Thyroid gland (tissue), 4 donors: ENCODE results near the gene PDCL2. TPM values are rescaled to one million over a fixed set of nuclear protein-coding genes. Genes with fewer than 3 reads are reported as not detected.

Experiments used
- DNase-seq, 2 donors: peaks; one replicate each; pipeline ENCODE4 v3.0.0-alpha.2; 2019
- H3K27ac ChIP-seq, 3 donors: fragments of 200-600 bp; sonication (generic); 1 replicate in 2 of 3; 2 replicates in 1 of 3; pipeline ENCODE4 v1.5.1; 2016 to 2019; ENCODE audit warnings: mild to moderate bottlenecking in 1 of 3, moderate library complexity in 1 of 3
- H3K27me3 ChIP-seq: fragments of 200-600 bp; sonication (generic); one replicate; pipeline ENCODE4 v1.5.1; 2019
- H3K36me3 ChIP-seq, 2 donors: fragments of 200-600 bp; sonication (generic); one replicate each; pipeline ENCODE4 v1.5.1; 2016 to 2019
- H3K4me1 ChIP-seq, 2 donors: fragments of 200-600 bp; sonication (generic); one replicate each; pipeline ENCODE4 v1.5.1; 2017 to 2019
- H3K4me3 ChIP-seq, 3 donors: fragments of 200-600 bp; sonication (generic); replicated peaks in 1 of 3; 1 replicate in 2 of 3; 2 replicates in 1 of 3; pipeline ENCODE4 v1.5.1; 2016; ENCODE audit warnings: mild to moderate bottlenecking in 1 of 3
- H3K9me3 ChIP-seq: fragments of 200-600 bp; sonication (generic); one replicate; pipeline ENCODE4 v1.5.1; 2017
- POLR2A ChIP-seq, 2 donors: fragments of 450-650 bp; IDR thresholded peaks; one replicate each; pipeline ENCODE4 v1.6.1; 2017; ENCODE audit warnings: antibody characterized with exemption in 2 of 2, mild to moderate bottlenecking in 2 of 2, moderate library complexity in 1 of 2
- WGBS, 2 donors: methylation state at CpG; one replicate each; pipeline ENCODE4 v1.1.5; 2017; 5-methylcytosine and 5-hydroxymethylcytosine counted together
- intact Hi-C: fragments of 100-400 bp; cut with DNase I; formaldehyde crosslinking; loops from one replicate; pipeline ENCODE4 v1.15.1; 2023
- total RNA-seq, 4 donors: library from RNA; depleted of rRNA; stranded (reverse); fragments of >200 nt; gene quantifications; one replicate each; pipeline ENCODE4 v1.2.3, GENCODE V29; 2016
- TF ChIP-seq, protein P1 (sequence below), 6 experiments: fragments of 200-600 bp in 3 of 6; fragments of 450-650 bp in 3 of 6; sonication (generic) in 3 of 6; IDR thresholded peaks; one replicate each; pipeline ENCODE4 v1.5.1; 2016 to 2019; ENCODE audit warnings: antibody characterized with exemption in 6 of 6, mild to moderate bottlenecking in 2 of 6, inconsistent platforms in 1 of 6, moderate library complexity in 1 of 6

Gene PDCL2
- total RNA-seq, 4 donors from 2014 or later, result not detected

DNA sequence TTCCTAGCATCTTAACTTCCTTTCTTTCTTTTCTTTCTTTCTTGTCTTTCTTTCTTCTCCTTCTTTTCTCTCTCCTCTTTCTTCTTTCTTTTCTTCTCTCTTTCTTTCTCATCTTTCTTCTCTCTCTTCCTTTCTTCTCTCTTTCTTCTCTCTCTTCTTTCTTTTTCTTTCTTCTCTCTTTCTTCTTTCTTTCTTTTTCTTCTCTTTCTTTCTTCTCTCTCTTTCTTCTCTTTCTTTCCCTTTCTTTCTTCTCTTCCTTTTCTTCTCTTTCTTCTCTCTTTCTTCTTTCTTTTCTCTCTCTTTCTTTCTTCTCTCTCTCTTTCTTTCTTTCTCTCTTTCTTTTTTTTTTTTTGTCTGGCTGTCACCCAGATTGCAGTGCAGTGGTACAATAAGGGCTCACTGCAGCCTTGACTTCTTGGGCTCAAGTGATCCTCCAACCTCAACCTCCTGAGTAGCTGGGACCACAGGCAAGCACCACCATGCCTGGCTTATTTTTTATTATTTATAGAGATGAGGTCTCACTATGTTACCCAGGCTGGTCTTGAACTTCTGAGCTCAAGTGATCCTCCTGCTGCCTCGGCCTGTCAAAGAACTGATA is 26.6 kb upstream of the PDCL2 start:
- intact Hi-C loops, result no loop called here
- DNase-seq, result no peak
- H3K27ac ChIP-seq, result no peak overlapping the region
- no peaks in the 10 kb centered on the region for H3K4me1 ChIP-seq
- no peaks in the 10 kb centered on the region for H3K36me3 ChIP-seq
- WGBS, 2 donors, result 93 to 100% methylated on average over 1 of the region's 1 CpG
- TF ChIP-seq, protein P1, sequence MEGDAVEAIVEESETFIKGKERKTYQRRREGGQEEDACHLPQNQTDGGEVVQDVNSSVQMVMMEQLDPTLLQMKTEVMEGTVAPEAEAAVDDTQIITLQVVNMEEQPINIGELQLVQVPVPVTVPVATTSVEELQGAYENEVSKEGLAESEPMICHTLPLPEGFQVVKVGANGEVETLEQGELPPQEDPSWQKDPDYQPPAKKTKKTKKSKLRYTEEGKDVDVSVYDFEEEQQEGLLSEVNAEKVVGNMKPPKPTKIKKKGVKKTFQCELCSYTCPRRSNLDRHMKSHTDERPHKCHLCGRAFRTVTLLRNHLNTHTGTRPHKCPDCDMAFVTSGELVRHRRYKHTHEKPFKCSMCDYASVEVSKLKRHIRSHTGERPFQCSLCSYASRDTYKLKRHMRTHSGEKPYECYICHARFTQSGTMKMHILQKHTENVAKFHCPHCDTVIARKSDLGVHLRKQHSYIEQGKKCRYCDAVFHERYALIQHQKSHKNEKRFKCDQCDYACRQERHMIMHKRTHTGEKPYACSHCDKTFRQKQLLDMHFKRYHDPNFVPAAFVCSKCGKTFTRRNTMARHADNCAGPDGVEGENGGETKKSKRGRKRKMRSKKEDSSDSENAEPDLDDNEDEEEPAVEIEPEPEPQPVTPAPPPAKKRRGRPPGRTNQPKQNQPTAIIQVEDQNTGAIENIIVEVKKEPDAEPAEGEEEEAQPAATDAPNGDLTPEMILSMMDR (IDR thresholded peaks at IDR 0.05), result no peak
- TF ChIP-seq POLR2A (IDR thresholded peaks at IDR 0.05), result no peak
- H3K4me3 ChIP-seq, result no peak overlapping the region
- H3K27me3 ChIP-seq, result no peaks in the 10 kb centered on the region
- H3K9me3 ChIP-seq, result no peaks in the 10 kb centered on the region

DNA sequence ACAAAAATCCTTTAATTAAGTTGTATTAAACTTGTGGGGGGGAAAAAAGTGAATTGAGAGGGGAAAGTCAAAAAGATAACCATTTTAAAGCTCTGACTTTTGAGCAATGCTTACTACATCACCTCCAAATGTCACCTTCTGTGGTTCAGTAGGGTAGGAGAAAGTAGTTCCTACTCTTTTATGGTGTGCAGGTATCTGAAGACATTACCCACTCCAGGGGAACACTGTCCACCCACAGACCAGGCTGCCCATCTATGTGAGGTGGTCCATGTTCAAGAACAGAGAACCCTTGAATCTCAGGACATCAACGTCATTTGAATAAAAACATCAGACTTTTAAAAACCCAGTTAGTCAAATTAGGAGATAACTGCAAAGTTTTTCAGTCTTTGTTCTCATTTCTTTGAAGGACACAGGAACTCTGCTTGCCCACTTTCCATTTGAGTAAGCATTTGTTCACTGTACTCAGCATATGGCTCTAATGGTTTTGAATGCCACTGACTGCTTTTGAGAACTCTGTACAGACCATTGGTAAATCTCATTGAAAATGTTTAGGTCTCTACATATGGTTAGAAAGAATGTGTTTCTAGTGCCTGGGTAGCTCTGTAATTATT is 25.6 kb upstream of the PDCL2 start:
- WGBS, 2 donors, result 88 to 95% methylated on average over 1 of the region's 1 CpG
- Histone ChIP-seq H3K36me3 (no peaks in the 10 kb centered on the region), H3K4me1 (no peaks in the 10 kb centered on the region), H3K27me3 (no peaks in the 10 kb centered on the region), H3K9me3 (no peaks in the 10 kb centered on the region), H3K27ac (no peak overlapping the region), H3K4me3 (no peak overlapping the region)
- DNase-seq, result no peak
- TF ChIP-seq POLR2A (IDR thresholded peaks at IDR 0.05), result no peak
- intact Hi-C loops, result no loop called here

DNA sequence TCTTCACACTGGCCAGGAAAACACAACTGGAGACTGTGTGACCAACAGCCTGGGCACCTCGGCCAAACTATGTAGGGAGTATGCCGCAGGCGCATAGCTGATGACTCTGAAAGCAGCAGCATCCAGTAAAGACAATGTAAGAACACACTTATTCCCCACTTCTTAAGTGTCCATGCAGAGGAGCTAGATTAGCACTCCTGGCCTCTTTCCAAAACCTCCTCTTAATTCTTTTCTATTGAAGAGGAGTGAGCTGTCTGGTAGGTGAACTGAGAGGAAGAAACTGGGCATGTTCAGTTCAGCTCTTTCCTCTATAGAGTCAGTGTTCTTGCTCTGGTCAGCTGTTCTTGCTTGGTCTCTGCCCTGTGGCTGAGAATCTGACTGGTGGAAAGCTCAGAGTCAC is 23.0 kb upstream of the PDCL2 start:
- H3K36me3 ChIP-seq, result no peaks in the 10 kb centered on the region
- H3K9me3 ChIP-seq, result no peaks in the 10 kb centered on the region
- H3K27me3 ChIP-seq, result no peaks in the 10 kb centered on the region
- H3K4me3 ChIP-seq, result no peak overlapping the region
- DNase-seq, result no peak
- TF ChIP-seq, protein P1 (IDR thresholded peaks at IDR 0.05), result no peak
- TF ChIP-seq POLR2A (IDR thresholded peaks at IDR 0.05), result no peak
- whole genome bisulfite sequencing, 2 donors, result 82 to 87% methylated on average over 3 of the region's 3 CpGs
- no peak overlapping the region for H3K27ac ChIP-seq
- intact Hi-C loops, result no loop called here
- no peaks in the 10 kb centered on the region for H3K4me1 ChIP-seq

DNA sequence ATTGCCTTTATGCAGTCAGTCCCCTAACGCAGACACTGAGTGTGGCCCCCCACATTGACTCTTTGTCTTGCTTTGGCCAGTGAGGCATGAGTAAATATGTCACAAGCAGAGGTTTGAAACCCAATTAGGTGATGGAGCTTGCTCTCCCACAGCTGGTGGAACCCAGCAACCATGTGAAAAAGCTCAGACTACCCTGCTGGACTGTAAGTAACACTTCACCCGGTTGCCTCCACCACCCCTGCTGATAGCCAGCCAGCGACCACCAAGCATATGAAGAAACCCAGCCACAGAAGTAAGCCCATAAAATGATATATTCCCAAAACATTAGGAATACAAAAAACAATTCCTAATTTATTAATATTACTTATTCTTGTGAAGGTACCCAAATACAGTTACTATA is 21.6 kb upstream of the PDCL2 start:
- WGBS, 2 donors, result 84 to 91% methylated on average over 3 of the region's 3 CpGs

DNA sequence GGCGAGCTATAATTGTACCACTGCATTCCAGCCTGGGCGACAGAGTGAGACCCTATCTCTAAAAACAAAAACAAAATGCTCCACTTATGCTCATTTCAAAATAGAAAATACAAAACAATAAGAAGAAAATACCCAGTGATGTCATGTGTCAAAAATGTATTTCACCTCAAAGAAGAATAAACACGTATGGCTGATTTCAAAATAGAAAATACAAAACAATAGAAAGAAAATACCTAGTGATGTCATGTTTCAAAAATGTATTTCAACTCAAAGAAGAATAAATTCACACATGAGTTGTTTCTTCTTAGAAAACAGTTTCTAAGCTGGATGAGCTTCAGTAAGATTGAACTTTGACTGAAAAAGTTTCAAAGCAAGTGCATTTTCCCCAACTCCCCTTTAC is 20.3 kb upstream of the PDCL2 start:
- Histone ChIP-seq H3K27me3 (no peaks in the 10 kb centered on the region), H3K4me1 (no peaks in the 10 kb centered on the region), H3K27ac (no peak overlapping the region), H3K9me3 (no peaks in the 10 kb centered on the region), H3K4me3 (no peak overlapping the region), H3K36me3 (no peaks in the 10 kb centered on the region)
- no peak for DNase-seq
- intact Hi-C loops, result no loop called here
- 88 to 93% methylated on average over 3 of the region's 3 CpGs for WGBS, 2 donors
- no peak for TF ChIP-seq POLR2A (IDR thresholded peaks at IDR 0.05)
- TF ChIP-seq, protein P1 (IDR thresholded peaks at IDR 0.05), result no peak

More for the DNA sequence above, 21.6 kb upstream of the PDCL2 start:
- Histone ChIP-seq H3K4me1 (no peaks in the 10 kb centered on the region), H3K27ac (no peak overlapping the region), H3K36me3 (no peaks in the 10 kb centered on the region), H3K9me3 (no peaks in the 10 kb centered on the region), H3K27me3 (no peaks in the 10 kb centered on the region), H3K4me3 (no peak overlapping the region)
- no peak for DNase-seq
- TF ChIP-seq, protein P1 (IDR thresholded peaks at IDR 0.05), result no peak
- intact Hi-C loops, result no loop called here
